H9 (cell line): Measurements from ENCODE around the gene KLF16. TPM values are rescaled to one million over a fixed set of nuclear protein-coding genes. Genes with fewer than 3 reads are reported as not detected.

ENCODE experiments used
- DNase-seq: peaks from one replicate; pipeline ENCODE4 v3.0.0-alpha.2; 2017
- H2AFZ ChIP-seq: one replicate; pipeline ENCODE4 v1.6.1; 2013; ENCODE audit warnings: mild to moderate bottlenecking, low read length, control low read depth, moderate library complexity
- H2AK5ac ChIP-seq: 2 replicates; pipeline ENCODE4 v1.6.1; 2013; ENCODE audit warnings: low read length, control low read depth, mixed read lengths; ENCODE audit not compliant: insufficient read length
- H2BK120ac ChIP-seq: one replicate; pipeline ENCODE4 v1.6.1; 2013; ENCODE audit warnings: low read depth, mild to moderate bottlenecking, low read length, control low read depth, inconsistent platforms; ENCODE audit not compliant: poor library complexity, severe bottlenecking
- H2BK12ac ChIP-seq: 2 replicates; pipeline ENCODE4 v1.6.1; 2013; ENCODE audit warnings: low read length, control low read depth, mixed read lengths, low read depth; ENCODE audit not compliant: insufficient read length
- H2BK15ac ChIP-seq: 2 replicates; pipeline ENCODE4 v1.6.1; 2013; ENCODE audit warnings: low read depth, low read length, control low read depth
- H2BK20ac ChIP-seq: one replicate; pipeline ENCODE4 v1.6.1; 2013; ENCODE audit warnings: low read depth, mild to moderate bottlenecking, low read length, control low read depth, inconsistent platforms; ENCODE audit not compliant: poor library complexity, severe bottlenecking
- H2BK5ac ChIP-seq: 2 replicates; pipeline ENCODE4 v1.6.1; 2013; ENCODE audit warnings: low read length, control low read depth, mixed read lengths; ENCODE audit not compliant: insufficient read length
- H3K14ac ChIP-seq: 2 replicates; pipeline ENCODE4 v1.6.1; 2013; ENCODE audit warnings: low read length, control low read depth; ENCODE audit not compliant: insufficient read depth
- H3K18ac ChIP-seq: 2 replicates; pipeline ENCODE4 v1.6.1; 2013; ENCODE audit warnings: low read depth, mild to moderate bottlenecking, mixed read lengths, low read length, control low read depth; ENCODE audit not compliant: insufficient read length
- H3K23ac ChIP-seq: 2 replicates; pipeline ENCODE4 v1.6.1; 2013; ENCODE audit warnings: low read length, control low read depth, mixed read lengths, low read depth; ENCODE audit not compliant: insufficient read length
- H3K23me2 ChIP-seq: 2 replicates; pipeline ENCODE4 v1.6.1; 2013; ENCODE audit warnings: low read depth, mild to moderate bottlenecking, mixed read lengths, low read length, control low read depth; ENCODE audit not compliant: insufficient read length, poor library complexity, severe bottlenecking
- H3K27ac ChIP-seq: 2 replicates; pipeline ENCODE4 v1.5.1; 2013; ENCODE audit warnings: low read length, control low read depth, mixed read lengths, low read depth; ENCODE audit not compliant: insufficient read length
- H3K27me3 ChIP-seq: 2 replicates; pipeline ENCODE4 v1.6.1; 2013; ENCODE audit warnings: low read length, control low read depth, inconsistent platforms; ENCODE audit not compliant: insufficient read depth
- H3K4ac ChIP-seq: 2 replicates; pipeline ENCODE4 v1.6.1; 2013; ENCODE audit warnings: low read depth, mild to moderate bottlenecking, control low read depth, inconsistent platforms, low read length, moderate library complexity
- H3K4me1 ChIP-seq: 2 replicates; pipeline ENCODE4 v1.6.1; 2013; ENCODE audit warnings: low read length, control low read depth, inconsistent platforms; ENCODE audit not compliant: insufficient read depth
- H3K4me2 ChIP-seq: 2 replicates; pipeline ENCODE4 v1.6.1; 2013; ENCODE audit warnings: low read length, control low read depth, mixed read lengths; ENCODE audit not compliant: insufficient read length, insufficient read depth
- H3K56ac ChIP-seq: 2 replicates; pipeline ENCODE4 v1.6.1; 2013; ENCODE audit warnings: low read depth, mild to moderate bottlenecking, mixed read lengths, low read length, control low read depth; ENCODE audit not compliant: insufficient read length
- H3K79me1 ChIP-seq: 2 replicates; pipeline ENCODE4 v1.6.1; 2013; ENCODE audit warnings: low read depth, mild to moderate bottlenecking, moderate library complexity, low read length, control low read depth, inconsistent platforms; ENCODE audit not compliant: insufficient read depth, poor library complexity, severe bottlenecking
- H3K79me2 ChIP-seq: 2 replicates; pipeline ENCODE4 v1.6.1; 2013; ENCODE audit warnings: low read length, control low read depth, inconsistent platforms; ENCODE audit not compliant: insufficient read depth
- H3K9ac ChIP-seq: 2 replicates; pipeline ENCODE4 v1.6.1; 2013; ENCODE audit warnings: low read length, control low read depth, mixed read lengths; ENCODE audit not compliant: insufficient read length; ENCODE audit errors: extremely low read depth
- H3K9me3 ChIP-seq: one replicate; pipeline ENCODE4 v1.6.1; 2013; ENCODE audit warnings: low read depth, low read length, inconsistent platforms; ENCODE audit not compliant: control insufficient read depth
- H3T11ph ChIP-seq: one replicate; pipeline ENCODE4 v1.6.1; 2013; ENCODE audit warnings: mild to moderate bottlenecking, low read length, control low read depth, inconsistent platforms
- H4K20me1 ChIP-seq: one replicate; pipeline ENCODE4 v1.6.1; 2013; ENCODE audit not compliant: control insufficient read depth, insufficient read length, insufficient read depth
- H4K5ac ChIP-seq: 2 replicates; pipeline ENCODE4 v1.6.1; 2013; ENCODE audit warnings: low read depth, mild to moderate bottlenecking, mixed read lengths, low read length, control low read depth; ENCODE audit not compliant: insufficient read length
- H4K8ac ChIP-seq: replicated peaks from 2 replicates; pipeline ENCODE4 v1.6.1; 2013; ENCODE audit warnings: low read length, control low read depth, mixed read lengths, low read depth; ENCODE audit not compliant: insufficient read length
- H4K91ac ChIP-seq: 2 replicates; pipeline ENCODE4 v1.6.1; 2013; ENCODE audit warnings: low read depth, mild to moderate bottlenecking, moderate library complexity, mixed read lengths, low read length, control low read depth; ENCODE audit not compliant: insufficient read length
- H3K27ac Mint-ChIP-seq, 3 experiments: 2 replicates in 2 of 3; 3 replicates in 1 of 3; pipeline ENCODE4 v1.8.0; 2020 to 2021; ENCODE audit warnings: mixed read lengths in 3 of 3, mild to moderate bottlenecking in 1 of 3, moderate library complexity in 1 of 3
- H3K27me3 Mint-ChIP-seq: 2 replicates; pipeline ENCODE4 v1.8.0; 2021; ENCODE audit warnings: low read depth, mild to moderate bottlenecking, moderate library complexity, mixed read lengths
- H3K36me3 Mint-ChIP-seq, 3 experiments: 2 replicates in 2 of 3; 3 replicates in 1 of 3; pipeline ENCODE4 v1.8.0; 2020 to 2021; ENCODE audit warnings: low read depth in 3 of 3, mixed read lengths in 3 of 3; ENCODE audit not compliant: insufficient read depth in 1 of 3
- H3K4me1 Mint-ChIP-seq, 2 experiments: 2 replicates each; pipeline ENCODE4 v1.8.0; 2020; ENCODE audit warnings: mixed read lengths in 2 of 2
- H3K4me3 Mint-ChIP-seq, 2 experiments: 2 replicates in 1 of 2; 3 replicates in 1 of 2; pipeline ENCODE4 v1.8.0; 2020 to 2021; ENCODE audit warnings: mild to moderate bottlenecking in 2 of 2, mixed read lengths in 2 of 2, moderate library complexity in 1 of 2
- H3K9me3 Mint-ChIP-seq, 2 experiments: 2 replicates in 1 of 2; 3 replicates in 1 of 2; pipeline ENCODE4 v1.8.0; 2020; ENCODE audit warnings: mild to moderate bottlenecking in 2 of 2, mixed read lengths in 2 of 2, moderate library complexity in 1 of 2
- WGBS: extraction: QIAGEN DNeasy Blood & Tissue Kit; methylation state at CpG from one replicate; pipeline ENCODE4 v1.1.7; 2013; ENCODE audit warnings: missing lambda C conversion rate, low lambda C conversion rate, mixed read lengths; ENCODE audit not compliant: insufficient read length; ENCODE audit errors: extremely low coverage; 5-methylcytosine and 5-hydroxymethylcytosine counted together
- total RNA-seq: library from RNA; stranded (reverse); gene quantifications from 2 replicates; pipeline ENCODE4 v1.2.1, GENCODE V29; 2021
- TF ChIP-seq, protein P1 (sequence below): fragments of 200-600 bp; sonication (generic); conservative IDR thresholded peaks from 3 replicates; pipeline ENCODE4 v1.8.0; 2021; ENCODE audit warnings: antibody characterized with exemption, mild to moderate bottlenecking

KLF16 gene
- total RNA-seq, 1 experiment from 2014 or later = 66.8 TPM

- H3K4ac ChIP-seq = no peak overlapping the region
- no peak overlapping the region for H3K9ac ChIP-seq
- no peak overlapping the region for H3K56ac ChIP-seq
- no peak overlapping the region for H2BK120ac ChIP-seq
- peaks cover 5% of the 10 kb centered on the region; the same call in 1 of the 2 replicates for H3K4me1 ChIP-seq
- Mint-ChIP-seq H3K27ac (no peak overlapping the region), H3K4me3 (no peak overlapping the region), H3K9me3 (no peaks in the 10 kb centered on the region), H3K36me3 (peaks cover 0 to 10% (median 0%) of the 10 kb centered on the region in 3 experiments; a peak in 2 of 7 replicates), H3K4me1 (peaks cover 21 to 46% of the 10 kb centered on the region in 2 experiments), H3K27me3 (no peaks in the 10 kb centered on the region)
- H2BK5ac ChIP-seq = no peak overlapping the region
- no peak overlapping the region for H2AK5ac ChIP-seq
- no peak overlapping the region for H3K18ac ChIP-seq
- TF ChIP-seq, protein P1, sequence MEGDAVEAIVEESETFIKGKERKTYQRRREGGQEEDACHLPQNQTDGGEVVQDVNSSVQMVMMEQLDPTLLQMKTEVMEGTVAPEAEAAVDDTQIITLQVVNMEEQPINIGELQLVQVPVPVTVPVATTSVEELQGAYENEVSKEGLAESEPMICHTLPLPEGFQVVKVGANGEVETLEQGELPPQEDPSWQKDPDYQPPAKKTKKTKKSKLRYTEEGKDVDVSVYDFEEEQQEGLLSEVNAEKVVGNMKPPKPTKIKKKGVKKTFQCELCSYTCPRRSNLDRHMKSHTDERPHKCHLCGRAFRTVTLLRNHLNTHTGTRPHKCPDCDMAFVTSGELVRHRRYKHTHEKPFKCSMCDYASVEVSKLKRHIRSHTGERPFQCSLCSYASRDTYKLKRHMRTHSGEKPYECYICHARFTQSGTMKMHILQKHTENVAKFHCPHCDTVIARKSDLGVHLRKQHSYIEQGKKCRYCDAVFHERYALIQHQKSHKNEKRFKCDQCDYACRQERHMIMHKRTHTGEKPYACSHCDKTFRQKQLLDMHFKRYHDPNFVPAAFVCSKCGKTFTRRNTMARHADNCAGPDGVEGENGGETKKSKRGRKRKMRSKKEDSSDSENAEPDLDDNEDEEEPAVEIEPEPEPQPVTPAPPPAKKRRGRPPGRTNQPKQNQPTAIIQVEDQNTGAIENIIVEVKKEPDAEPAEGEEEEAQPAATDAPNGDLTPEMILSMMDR = no peak
- H3K23ac ChIP-seq = no peak overlapping the region
- H3K79me1 ChIP-seq = peaks cover 8% of the 10 kb centered on the region
- H4K8ac ChIP-seq = no peak overlapping the region
- no peak overlapping the region for H3K27ac ChIP-seq
- H3K79me2 ChIP-seq = peaks cover 10% of the 10 kb centered on the region; the same call in 1 of the 2 replicates
- H3K27me3 ChIP-seq = no peaks in the 10 kb centered on the region
- no peak overlapping the region for H4K91ac ChIP-seq
- WGBS = no CpG with 5 or more reads among the region's 66 CpGs
- H4K5ac ChIP-seq = no peak overlapping the region
- no peaks in the 10 kb centered on the region for H3K9me3 ChIP-seq
- no peak for DNase-seq
- H3K14ac ChIP-seq = no peak overlapping the region
- H2AFZ ChIP-seq = no peak overlapping the region
- H2BK20ac ChIP-seq = no peak overlapping the region
- no peak overlapping the region for H2BK12ac ChIP-seq
- H3K23me2 ChIP-seq = peaks cover 7% of the 10 kb centered on the region
- peaks cover 5% of the 10 kb centered on the region for H4K20me1 ChIP-seq
- H3K4me2 ChIP-seq = no peak overlapping the region
- H3T11ph ChIP-seq = no peak overlapping the region
- H2BK15ac ChIP-seq = no peak overlapping the region
Observed at GRCh38 chr19:1851654-1852580, 11.5 kb downstream of the KLF16 start.
